HEK293 (cell line): ENCODE results near the gene SLC19A1.
A peak's percentile ranks its signal among the peaks of the same experiment; 100 is the strongest.

Experiments used
- CTCF ChIA-PET: fragments of 350-600 bp; formaldehyde crosslinking; extraction: SDS; loops from one replicate; lab custom pipeline; 2021; ENCODE audit warnings: antibody characterized with exemption; lab: Yijun Ruan, JAX
- POLR2A ChIA-PET: fragments of 300-600 bp; formaldehyde crosslinking; extraction: SDS; loops from one replicate; lab custom pipeline; 2020; ENCODE audit warnings: antibody characterized with exemption, inconsistent platforms; lab: Yijun Ruan, JAX
- H3K27ac ChIP-seq: fragments of 200-500 bp; sonication (Bioruptor generic); 2 replicates; pipeline ENCODE4 v1.5.1; 2014; ENCODE audit warnings: low read depth, low read length, control low read depth, inconsistent platforms; ENCODE audit errors: extremely low read depth
- H3K36me3 ChIP-seq, 2 experiments: fragments of 200-500 bp in 1 of 2; sonication (Bioruptor generic) in 1 of 2; 1 replicate in 1 of 2; 2 replicates in 1 of 2; pipeline ENCODE4 v1.5.1; 2014 to 2017; ENCODE audit warnings: inconsistent platforms in 2 of 2, low read length in 2 of 2; ENCODE audit not compliant: control insufficient read depth in 2 of 2, insufficient read depth in 1 of 2
- H3K4me1 ChIP-seq: fragments of 200-500 bp; sonication (Bioruptor generic); 2 replicates; pipeline ENCODE4 v1.5.1; 2014; ENCODE audit warnings: mild to moderate bottlenecking, low read length, inconsistent platforms; ENCODE audit not compliant: control insufficient read depth, insufficient read depth
- H3K4me3 ChIP-seq: 2 replicates; pipeline ENCODE4 v1.5.1; 2011; ENCODE audit warnings: low read depth, mild to moderate bottlenecking, control low read depth, low read length, moderate library complexity
- H3K9me3 ChIP-seq: fragments of 200-500 bp; sonication (Bioruptor generic); 2 replicates; pipeline ENCODE4 v1.5.1; 2014; ENCODE audit warnings: low read depth, low read length, inconsistent platforms; ENCODE audit not compliant: control insufficient read depth, insufficient read depth
- BCL6B ChIP-seq: fragments of 450-650 bp; formaldehyde crosslinking; IDR thresholded peaks from 2 replicates; pipeline ENCODE4 v1.5.1; 2017; ENCODE audit warnings: missing biosample characterization, missing genetic modification characterization
- EGR2 ChIP-seq: fragments of 450-650 bp; formaldehyde crosslinking; IDR thresholded peaks from 2 replicates; pipeline ENCODE4 v1.5.1; 2016; ENCODE audit warnings: low read depth, missing biosample characterization, missing genetic modification characterization
- GLIS1 ChIP-seq: fragments of 450-650 bp; formaldehyde crosslinking; IDR thresholded peaks from 2 replicates; pipeline ENCODE4 v1.5.1; 2016; ENCODE audit warnings: missing biosample characterization, missing genetic modification characterization
- HOXA7 ChIP-seq: sonication (generic); formaldehyde crosslinking; IDR thresholded peaks from 2 replicates; pipeline ENCODE4 v1.8.1; 2022; ENCODE audit warnings: missing genetic modification reagents, borderline replicate concordance
- HOXC10 ChIP-seq: sonication (generic); formaldehyde crosslinking; IDR thresholded peaks from 2 replicates; pipeline ENCODE4 v1.8.1; 2023; ENCODE audit warnings: mild to moderate bottlenecking, missing genetic modification reagents
- KLF16 ChIP-seq: fragments of 450-650 bp; formaldehyde crosslinking; IDR thresholded peaks from 2 replicates; pipeline ENCODE4 v1.5.1; 2017; ENCODE audit warnings: missing biosample characterization, missing genetic modification characterization
- SP3 ChIP-seq: fragments of 450-650 bp; formaldehyde crosslinking; IDR thresholded peaks from 2 replicates; pipeline ENCODE4 v1.5.1; 2016; ENCODE audit warnings: missing biosample characterization, missing genetic modification characterization
- ZFHX2 ChIP-seq: fragments of 450-650 bp; formaldehyde crosslinking; conservative IDR thresholded peaks from 2 replicates; pipeline ENCODE4 v1.5.1; 2016; ENCODE audit warnings: missing biosample characterization, missing genetic modification characterization
- ZIC2 ChIP-seq: fragments of 450-650 bp; formaldehyde crosslinking; IDR thresholded peaks from 2 replicates; pipeline ENCODE4 v1.5.1; 2016; ENCODE audit warnings: missing biosample characterization, missing genetic modification characterization
- ZNF16 ChIP-seq: fragments of 450-650 bp; formaldehyde crosslinking; IDR thresholded peaks from 2 replicates; pipeline ENCODE4 v1.5.1; 2016; ENCODE audit warnings: low read depth, missing biosample characterization, missing genetic modification characterization
- ZNF391 ChIP-seq: fragments of 450-650 bp; formaldehyde crosslinking; IDR thresholded peaks from 2 replicates; pipeline ENCODE4 v1.5.1; 2016; ENCODE audit warnings: low read depth, missing biosample characterization, missing genetic modification characterization, borderline replicate concordance
- ZNF624 ChIP-seq: fragments of 450-650 bp; formaldehyde crosslinking; IDR thresholded peaks from 2 replicates; pipeline ENCODE4 v1.5.1; 2017; ENCODE audit warnings: missing biosample characterization, missing genetic modification characterization
- ZNF776 ChIP-seq: fragments of 450-650 bp; formaldehyde crosslinking; IDR thresholded peaks from 2 replicates; pipeline ENCODE4 v1.5.0; 2017; ENCODE audit warnings: missing biosample characterization, missing genetic modification characterization, borderline replicate concordance
- ZSCAN23 ChIP-seq: fragments of 450-650 bp; formaldehyde crosslinking; IDR thresholded peaks from 2 replicates; pipeline ENCODE4 v1.5.1; 2016; ENCODE audit warnings: missing biosample characterization, missing genetic modification characterization
- TF ChIP-seq, protein P1 (sequence below): fragments of 450-650 bp; IDR thresholded peaks from 2 replicates; pipeline ENCODE4 v1.5.1; 2018; ENCODE audit warnings: missing biosample characterization, missing genetic modification characterization
- TF ChIP-seq, protein P2 (sequence below): fragments of 450-650 bp; IDR thresholded peaks from 2 replicates; pipeline ENCODE4 v1.5.1; 2018; ENCODE audit warnings: missing biosample characterization, mild to moderate bottlenecking, missing genetic modification characterization
- TF ChIP-seq, protein P3 (sequence below): fragments of 450-650 bp; formaldehyde crosslinking; IDR thresholded peaks from 2 replicates; pipeline ENCODE4 v1.5.1; 2016; ENCODE audit warnings: missing biosample characterization, missing genetic modification characterization

The SLC19A1 gene

DNA sequence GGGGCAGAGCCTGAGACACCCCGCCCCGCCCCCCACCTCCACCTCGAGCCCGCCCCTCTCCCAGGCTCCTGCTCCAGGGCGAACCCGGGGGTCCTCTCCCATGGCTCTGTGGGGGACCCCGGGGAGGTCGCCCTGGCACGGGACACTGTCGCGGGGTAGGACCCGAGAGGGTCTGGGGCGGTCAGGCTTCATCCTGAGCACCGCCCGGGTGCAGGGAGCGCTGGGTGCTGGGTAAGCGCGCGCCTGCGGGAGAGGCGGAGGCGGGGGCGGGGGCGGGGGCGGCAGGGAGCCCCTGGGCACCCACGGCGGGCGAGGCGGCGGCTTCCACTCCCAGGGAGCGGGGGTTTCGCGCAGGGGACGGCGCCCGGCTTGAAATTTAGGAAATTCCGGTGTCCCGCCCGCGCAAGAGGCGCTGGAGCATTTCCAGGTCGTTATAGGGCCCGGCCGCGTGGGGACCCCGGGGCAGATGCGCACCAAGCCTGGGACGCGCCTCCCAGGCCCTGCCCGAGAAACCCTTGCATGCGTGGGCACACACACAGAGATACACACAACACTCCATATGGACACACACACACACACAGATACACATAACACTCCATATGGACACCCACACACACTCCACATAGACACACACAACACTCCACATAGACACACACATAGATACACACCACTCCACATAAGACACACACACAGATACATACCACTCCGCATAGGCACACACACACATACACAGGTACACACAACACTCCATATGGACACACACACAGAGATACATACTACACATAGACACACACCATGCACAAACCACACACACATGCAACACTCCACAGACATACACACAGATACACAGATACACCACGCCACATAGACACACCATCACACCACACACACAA lies 48.7 kb upstream of the SLC19A1 start (continued):
- TF ChIP-seq BCL6B (tag by site-specific recombination) (no peak), ZNF624 (tag by site-specific recombination) (no peak), ZSCAN23 (tag by site-specific recombination) (peak; percentile 97), GLIS1 (tag by site-specific recombination) (peak; percentile 98), EGR2 (tag by site-specific recombination) (peak; percentile 95), HOXC10 (no peak), HOXA7 (no peak), ZNF391 (no peak), ZFHX2 (tag by site-specific recombination) (peak; percentile 98), ZNF776 (tag by site-specific recombination) (no peak), KLF16 (tag by site-specific recombination) (no peak), ZNF16 (tag by site-specific recombination) (no peak; the same call in 1 of the 2 replicates)
- TF ChIP-seq, protein P1, sequence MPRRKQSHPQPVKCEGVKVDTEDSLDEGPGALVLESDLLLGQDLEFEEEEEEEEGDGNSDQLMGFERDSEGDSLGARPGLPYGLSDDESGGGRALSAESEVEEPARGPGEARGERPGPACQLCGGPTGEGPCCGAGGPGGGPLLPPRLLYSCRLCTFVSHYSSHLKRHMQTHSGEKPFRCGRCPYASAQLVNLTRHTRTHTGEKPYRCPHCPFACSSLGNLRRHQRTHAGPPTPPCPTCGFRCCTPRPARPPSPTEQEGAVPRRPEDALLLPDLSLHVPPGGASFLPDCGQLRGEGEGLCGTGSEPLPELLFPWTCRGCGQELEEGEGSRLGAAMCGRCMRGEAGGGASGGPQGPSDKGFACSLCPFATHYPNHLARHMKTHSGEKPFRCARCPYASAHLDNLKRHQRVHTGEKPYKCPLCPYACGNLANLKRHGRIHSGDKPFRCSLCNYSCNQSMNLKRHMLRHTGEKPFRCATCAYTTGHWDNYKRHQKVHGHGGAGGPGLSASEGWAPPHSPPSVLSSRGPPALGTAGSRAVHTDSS (tag by site-specific recombination), result no peak
- TF ChIP-seq, protein P2, sequence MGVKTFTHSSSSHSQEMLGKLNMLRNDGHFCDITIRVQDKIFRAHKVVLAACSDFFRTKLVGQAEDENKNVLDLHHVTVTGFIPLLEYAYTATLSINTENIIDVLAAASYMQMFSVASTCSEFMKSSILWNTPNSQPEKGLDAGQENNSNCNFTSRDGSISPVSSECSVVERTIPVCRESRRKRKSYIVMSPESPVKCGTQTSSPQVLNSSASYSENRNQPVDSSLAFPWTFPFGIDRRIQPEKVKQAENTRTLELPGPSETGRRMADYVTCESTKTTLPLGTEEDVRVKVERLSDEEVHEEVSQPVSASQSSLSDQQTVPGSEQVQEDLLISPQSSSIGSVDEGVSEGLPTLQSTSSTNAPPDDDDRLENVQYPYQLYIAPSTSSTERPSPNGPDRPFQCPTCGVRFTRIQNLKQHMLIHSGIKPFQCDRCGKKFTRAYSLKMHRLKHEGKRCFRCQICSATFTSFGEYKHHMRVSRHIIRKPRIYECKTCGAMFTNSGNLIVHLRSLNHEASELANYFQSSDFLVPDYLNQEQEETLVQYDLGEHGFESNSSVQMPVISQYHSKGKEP (tag by site-specific recombination), result no peak

DNA sequence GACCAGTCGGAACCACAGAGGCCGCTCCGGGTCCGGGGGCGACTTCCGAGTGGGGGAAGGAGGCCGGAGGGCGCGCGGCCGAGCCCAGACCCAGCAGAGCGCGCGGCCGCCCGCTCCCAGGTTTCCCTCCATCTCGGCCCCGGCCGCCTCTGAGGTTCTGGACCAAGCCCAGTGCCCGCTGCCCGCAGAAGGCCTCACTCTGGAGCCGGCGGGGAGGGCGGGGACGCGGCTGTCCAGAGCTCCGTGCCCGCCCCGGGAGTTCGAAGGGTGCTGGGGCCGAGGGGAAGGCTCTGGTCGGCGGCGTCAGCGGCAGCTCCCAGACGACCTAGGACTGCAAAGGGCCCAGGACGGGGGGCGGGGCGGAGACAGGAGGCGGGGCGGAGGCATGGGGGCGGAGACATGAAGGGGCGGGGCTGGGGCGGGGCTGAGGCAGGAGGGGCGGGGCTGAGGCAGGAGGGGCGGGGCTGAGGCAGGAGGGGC lies 48.0 kb upstream of the SLC19A1 start:
- Histone ChIP-seq H3K9me3 (no peaks in the 10 kb centered on the region), H3K27ac (no peak overlapping the region), H3K36me3 (no peaks in the 10 kb centered on the region), H3K4me3 (peak overlapping the region; percentile 24), H3K4me1 (no peaks in the 10 kb centered on the region)
- peak; percentile 32 for TF ChIP-seq SP3 (tag by site-specific recombination)
- TF ChIP-seq, protein P3, sequence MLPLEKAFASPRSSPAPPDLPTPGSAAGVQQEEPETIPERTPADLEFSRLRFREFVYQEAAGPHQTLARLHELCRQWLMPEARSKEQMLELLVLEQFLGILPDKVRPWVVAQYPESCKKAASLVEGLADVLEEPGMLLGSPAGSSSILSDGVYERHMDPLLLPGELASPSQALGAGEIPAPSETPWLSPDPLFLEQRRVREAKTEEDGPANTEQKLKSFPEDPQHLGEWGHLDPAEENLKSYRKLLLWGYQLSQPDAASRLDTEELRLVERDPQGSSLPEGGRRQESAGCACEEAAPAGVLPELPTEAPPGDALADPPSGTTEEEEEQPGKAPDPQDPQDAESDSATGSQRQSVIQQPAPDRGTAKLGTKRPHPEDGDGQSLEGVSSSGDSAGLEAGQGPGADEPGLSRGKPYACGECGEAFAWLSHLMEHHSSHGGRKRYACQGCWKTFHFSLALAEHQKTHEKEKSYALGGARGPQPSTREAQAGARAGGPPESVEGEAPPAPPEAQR (tag by site-specific recombination), result no peak
- ChIA-PET POLR2A (interaction anchor here (1.1 kb wide), 1 partner anchor 34 kb away, joined by 5 read pairs; no protein-coding TSS in a partner anchor), CTCF (no interaction called here)

- CTCF ChIA-PET, result no interaction called here
These were observed 47.5 kb upstream of the SLC19A1 start for GRCh38 chr21:45589686-45590245.

More at GRCh38 chr21:45589686-45590245, 47.5 kb upstream of the SLC19A1 start:
- POLR2A ChIA-PET, result interaction anchor here (1.1 kb wide), 1 partner anchor 33 kb away, joined by 5 read pairs; no protein-coding TSS in a partner anchor
- TF ChIP-seq ZIC2, result no peak
- Histone ChIP-seq H3K27ac (no peak overlapping the region), H3K4me1 (no peaks in the 10 kb centered on the region), H3K9me3 (no peaks in the 10 kb centered on the region), H3K4me3 (no peak overlapping the region), H3K36me3 (no peaks in the 10 kb centered on the region)
